ENCODE results near the gene ATP8A1. TPM values are rescaled to one million over a fixed set of nuclear protein-coding genes. Genes with fewer than 3 reads are reported as not detected.

Gene ATP8A1
- total and polyA plus RNA-seq, 2 of the 8 experiments (the other 6 are each of a cell fraction or from before 2014, with no cell fraction given) = 3.7 to 14.9 TPM

- TF ChIP-seq CHD7 (IDR thresholded peaks at IDR 0.05; ENCODE audit: insufficient replicate concordance, low read length) (no peak), ZNF274 (IDR thresholded peaks at IDR 0.05; ENCODE audit: borderline replicate concordance, extremely low read depth, low read length) (no peak), SP2 (IDR thresholded peaks at IDR 0.05; ENCODE audit: low read length) (no peak), NANOG (IDR thresholded peaks at IDR 0.05; ENCODE audit: insufficient read depth, low read depth, low read length, poor library complexity, severe bottlenecking) (no peak), RXRA (IDR thresholded peaks at IDR 0.05; ENCODE audit: insufficient read depth, low read depth, low read length) (no peak), FOSL1 (IDR thresholded peaks at IDR 0.05; ENCODE audit: insufficient read depth, low read depth, low read length) (no peak), SIRT6 (IDR thresholded peaks at IDR 0.05; ENCODE audit: low read length) (no peak), TCF12 (IDR thresholded peaks at IDR 0.05; ENCODE audit: low read depth, low read length) (no peak), GABPA (IDR thresholded peaks at IDR 0.05; ENCODE audit: borderline replicate concordance, insufficient read depth, low read length) (no peak), HDAC6 (IDR thresholded peaks at IDR 0.05; ENCODE audit: low read depth, low read length) (no peak), CTBP2 (IDR thresholded peaks at IDR 0.05; ENCODE audit: borderline replicate concordance, insufficient read depth, insufficient read length, low read length) (no peak), RFX5 (IDR thresholded peaks at IDR 0.05; ENCODE audit: borderline replicate concordance, low read depth, low read length) (no peak)
These were observed 102.8 kb downstream of the ATP8A1 start (continued) for GRCh38 chr4:42554072-42554471.
